SH-SY5Y (cell line): Measurements from ENCODE around the gene LRP1.

Experiments
- GATA2 ChIP-seq: IDR thresholded peaks from 2 replicates; pipeline ENCODE4 v1.6.1; 2011; ENCODE audit warnings: mild to moderate bottlenecking, low read depth, low read length
- GATA3 ChIP-seq: IDR thresholded peaks from 2 replicates; pipeline ENCODE4 v1.6.1; 2011; ENCODE audit warnings: low read depth, mild to moderate bottlenecking, low read length, moderate library complexity

LRP1 gene

DNA sequence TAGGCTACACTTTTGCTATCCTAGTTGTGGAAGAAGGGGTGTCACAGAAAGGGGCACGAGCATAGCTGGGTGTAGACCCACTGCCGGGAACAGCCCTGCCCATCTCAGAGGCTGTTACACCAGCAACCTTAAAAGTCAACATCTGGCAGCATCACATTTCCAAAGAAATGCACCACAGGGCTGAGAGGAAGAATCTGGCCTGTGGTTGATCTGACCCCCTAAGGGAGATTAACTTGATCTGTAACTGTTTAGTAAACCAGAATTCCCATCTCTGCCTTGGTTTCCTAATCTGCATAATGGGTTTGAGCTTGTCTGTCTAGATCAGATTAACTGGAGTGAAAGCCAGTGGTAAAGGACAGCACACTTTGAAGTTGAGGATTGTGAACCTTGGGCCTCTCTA lies 17.8 kb downstream of the LRP1 start:
- TF ChIP-seq GATA2: no peak

DNA sequence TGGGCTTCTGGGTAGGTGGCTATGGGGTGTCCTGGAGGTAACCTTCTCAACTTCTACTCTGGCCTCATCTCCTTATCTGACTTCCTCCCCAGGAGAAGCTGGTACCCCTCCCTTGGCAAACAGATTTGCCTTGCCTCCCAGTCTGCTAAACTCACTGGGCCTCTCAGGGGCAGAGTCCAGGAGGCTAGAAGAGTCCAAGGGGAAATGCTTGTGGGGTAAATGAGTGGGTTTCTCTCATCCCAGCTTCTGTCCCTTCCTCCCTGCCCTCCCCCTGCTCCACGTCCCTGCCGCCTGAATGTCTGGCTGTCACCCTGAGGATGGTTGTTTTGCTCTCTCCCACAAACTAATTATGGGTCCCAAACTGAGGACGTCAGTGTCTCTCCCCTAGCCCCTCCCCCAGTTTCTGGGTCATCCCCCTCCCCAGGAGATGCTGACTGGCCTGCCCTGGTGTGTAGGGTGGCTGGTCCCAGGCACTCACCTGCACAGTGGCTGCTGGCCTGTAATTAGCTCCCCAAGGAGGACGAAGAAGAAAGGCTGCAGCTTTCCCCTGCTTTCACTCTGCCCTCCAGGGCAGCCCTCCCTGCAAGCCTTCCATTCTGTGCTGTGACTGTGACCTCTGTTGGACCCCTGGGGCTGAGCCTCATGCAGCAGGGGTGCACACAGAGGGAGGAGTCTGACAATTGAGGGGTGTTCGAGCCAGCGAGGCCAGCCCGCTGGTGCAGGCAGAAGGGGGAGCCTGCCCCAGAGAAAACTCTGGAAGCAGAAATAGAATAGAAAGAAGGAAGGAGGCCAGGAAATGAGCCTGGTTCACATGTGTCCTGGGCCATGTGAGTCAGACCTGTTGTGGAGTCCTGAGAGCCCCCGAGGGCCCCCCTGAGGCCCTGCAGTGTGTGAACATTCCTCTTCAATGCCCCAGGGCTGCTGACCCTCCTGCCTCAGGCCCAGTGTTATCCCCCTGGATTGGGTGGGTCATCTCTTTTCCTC lies 19.0 kb downstream of the LRP1 start, which contains the start of gene LRP1-AS:
Gene LRP1-AS (minus strand): TSS at position 659 of the 984 bp plus-strand sequence.
- TF ChIP-seq GATA3: no peak
- TF ChIP-seq GATA2: no peak

DNA sequence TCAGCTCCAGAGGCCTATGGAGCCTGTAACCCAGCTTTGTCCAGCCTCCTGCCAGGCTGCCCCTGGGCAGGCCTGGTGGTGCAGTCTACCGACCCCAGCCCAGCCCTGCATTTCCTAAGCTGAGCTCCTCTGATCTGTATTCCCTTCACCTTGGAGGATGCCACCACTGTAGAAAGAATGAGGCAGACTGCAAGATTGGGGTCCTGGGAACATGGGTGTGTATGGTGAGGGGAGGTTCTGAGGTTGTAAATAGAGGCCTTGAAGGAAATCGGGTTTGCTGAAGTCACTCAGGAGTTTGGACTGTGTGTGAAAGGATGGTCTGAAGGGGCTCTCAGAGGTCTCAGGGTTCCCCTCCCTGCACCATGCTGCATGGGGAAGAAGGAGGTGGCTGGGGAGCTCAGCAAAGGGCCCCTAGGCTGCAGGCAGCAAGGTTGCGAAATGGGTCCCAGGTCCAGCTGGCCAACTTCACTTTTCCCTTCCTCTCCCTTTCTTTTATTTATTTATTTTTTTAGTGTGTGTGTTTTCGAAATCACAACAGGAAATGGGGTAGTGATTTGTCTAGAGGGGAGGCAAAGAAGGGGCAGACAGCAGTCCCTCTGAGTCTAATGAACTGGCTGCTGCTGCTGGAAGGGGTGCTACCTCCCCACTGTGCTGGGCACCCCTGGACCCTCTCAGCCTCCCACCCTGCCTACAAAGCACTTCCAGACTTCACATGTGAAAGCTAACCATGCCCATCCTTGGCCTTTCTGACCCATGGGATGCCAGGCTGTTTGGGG lies 20.4 kb downstream of the LRP1 start:
- no peak for TF ChIP-seq GATA3
- TF ChIP-seq GATA2: no peak

DNA sequence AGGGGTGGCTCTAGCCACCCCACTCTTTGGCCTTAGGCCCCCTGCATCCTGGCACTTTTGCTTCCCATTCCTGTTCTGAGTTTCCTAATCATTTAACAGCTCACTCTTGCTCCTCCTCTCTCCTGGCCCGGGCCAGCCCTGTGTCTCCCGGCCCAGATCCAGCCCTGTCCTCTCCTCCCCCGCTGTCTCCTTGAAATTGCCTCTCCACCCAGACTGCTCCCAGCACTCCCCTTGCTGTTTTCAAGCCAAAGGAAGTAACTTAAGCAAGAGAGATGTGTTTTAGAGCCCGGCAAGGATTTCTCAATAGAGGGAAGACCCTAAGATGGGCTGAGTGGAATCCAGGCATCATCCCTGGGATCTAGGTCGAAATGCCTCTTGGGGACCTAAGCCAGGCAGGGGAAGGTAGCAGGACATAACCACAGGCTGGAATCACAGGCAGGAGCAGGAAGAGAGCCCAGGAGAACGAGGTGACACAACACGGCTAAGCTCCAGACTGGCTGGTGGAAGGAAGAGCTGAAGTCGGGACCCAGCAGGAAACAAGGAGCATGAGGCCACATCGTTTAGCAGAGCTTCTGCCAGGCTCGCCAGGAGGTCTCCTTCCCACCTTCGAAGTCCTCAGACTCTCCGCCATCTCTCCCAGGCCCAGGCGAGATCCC lies 21.1 kb downstream of the LRP1 start:
- TF ChIP-seq GATA3 (no peak), GATA2 (no peak)

DNA sequence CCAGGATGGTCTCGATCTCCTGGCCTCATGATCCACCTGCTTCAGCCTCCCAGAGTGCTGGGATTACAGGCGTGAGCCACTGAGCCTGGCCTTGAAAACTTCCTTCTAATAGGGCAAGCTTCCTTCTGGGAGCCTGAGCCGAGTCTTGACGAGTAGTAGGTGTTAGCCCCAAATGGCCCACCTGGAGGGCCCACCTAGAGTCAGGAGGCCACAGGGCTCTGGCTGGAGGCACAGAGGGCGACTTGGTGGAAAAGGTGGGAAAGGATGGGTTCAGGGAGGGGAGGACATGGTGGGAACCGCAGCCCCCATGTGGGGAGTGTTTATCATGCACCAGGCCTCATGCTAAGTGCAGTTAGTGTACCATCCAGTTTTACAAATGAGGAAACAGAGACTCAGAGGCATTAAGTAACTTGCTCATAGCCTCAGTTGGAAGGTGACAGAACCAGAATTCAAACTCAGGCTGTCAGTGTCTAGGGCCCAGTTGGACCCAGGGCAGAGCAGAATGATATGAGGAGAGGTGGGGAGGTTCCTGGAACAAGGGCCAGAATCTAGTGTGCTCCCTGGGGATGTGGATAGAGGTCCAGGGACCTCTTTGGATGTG lies 22.2 kb downstream of the LRP1 start:
- TF ChIP-seq GATA2: no peak
- TF ChIP-seq GATA3: no peak

DNA sequence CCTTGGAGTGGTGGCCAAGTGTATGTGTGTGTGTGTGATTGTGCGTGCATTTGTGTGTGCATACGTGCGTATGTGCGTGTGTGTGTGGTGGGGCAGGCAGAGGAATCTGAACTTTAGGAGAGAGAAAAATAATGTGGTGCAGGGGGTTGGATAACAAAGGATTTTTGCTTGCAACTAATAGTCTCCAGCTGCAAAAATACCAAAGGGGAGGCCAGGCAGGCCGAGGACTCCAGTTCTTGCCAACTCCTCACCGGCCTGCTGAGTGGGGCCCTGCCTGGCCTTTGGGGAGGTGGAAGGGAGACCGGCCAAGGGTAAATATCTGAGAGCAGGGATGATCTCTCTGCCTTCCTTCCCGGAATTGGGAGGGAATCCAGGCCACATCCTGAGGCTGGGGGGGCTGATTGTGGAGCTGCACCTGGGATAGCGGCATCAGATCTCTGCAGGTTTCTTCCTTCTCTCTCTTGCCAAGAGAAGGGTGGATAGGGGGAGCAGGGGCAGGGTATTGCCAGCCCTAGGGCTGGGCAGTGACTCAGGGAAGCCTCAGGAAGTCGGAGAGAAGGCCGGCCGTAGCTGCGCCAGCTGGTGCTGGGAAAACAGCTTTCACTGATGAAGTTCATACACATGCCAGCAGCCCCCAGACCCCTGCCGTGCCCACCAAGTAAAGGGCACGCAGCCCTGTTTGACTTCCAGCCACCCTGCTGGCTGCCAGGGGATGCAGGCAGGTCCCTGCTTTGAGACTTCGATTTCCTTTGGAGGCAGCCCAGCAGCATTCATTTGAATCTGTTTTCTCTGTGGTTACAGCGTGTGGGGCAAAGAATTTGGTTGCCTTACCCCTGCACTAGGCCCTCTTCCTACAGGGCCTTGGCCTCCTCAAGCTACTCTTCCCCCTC lies 23.7 kb downstream of the LRP1 start:
- TF ChIP-seq GATA2 (no peak), GATA3 (no peak)

DNA sequence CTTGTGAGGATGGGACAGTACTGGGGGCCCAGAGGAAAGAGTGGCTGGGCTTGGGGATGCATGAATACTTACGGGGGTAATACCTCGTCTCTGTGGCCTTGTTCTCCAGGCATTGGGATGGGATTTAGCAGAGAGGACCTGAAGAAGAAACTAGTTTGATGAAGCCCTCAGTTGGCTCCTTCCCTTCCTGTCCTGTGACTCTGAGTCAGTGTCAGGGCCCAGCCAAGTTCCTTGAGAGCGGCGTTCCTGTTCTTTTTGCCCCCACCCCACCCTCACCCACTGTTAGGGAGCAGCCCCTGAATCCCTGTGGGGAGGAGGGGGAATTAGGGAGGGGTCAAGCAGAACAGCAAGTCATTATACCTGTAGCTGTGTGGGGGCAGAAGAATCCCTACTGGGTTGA lies 24.4 kb downstream of the LRP1 start:
- no peak for TF ChIP-seq GATA3
- TF ChIP-seq GATA2: no peak

DNA sequence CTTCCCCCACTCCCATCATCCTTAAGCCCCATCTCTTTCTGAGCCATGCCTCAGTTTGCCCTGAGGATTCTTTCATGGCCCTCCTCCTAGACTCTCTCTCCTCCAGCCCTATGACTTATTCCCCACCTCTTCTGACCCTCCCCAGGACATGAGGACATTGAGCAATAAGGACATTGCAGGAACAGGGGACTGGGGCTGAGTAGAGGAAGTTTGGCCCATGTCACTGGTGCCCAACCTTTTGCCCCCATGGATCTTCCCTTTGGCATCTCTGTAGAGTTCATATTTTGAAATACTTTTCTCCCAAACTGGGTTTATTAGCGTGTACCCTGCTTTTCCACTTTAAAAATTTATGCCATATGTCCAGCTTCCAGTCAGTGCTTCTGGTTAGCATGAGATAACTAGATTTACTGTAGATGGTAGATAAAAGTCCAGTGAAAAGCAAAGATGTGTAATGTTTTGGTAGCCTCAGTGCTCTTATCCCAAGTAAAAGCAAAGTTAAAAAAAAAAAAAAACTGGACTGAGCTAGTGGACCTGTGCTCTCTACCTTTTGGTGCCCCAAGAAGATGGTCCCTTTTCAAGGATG lies 25.2 kb downstream of the LRP1 start:
- TF ChIP-seq GATA3 (peak; percentile 84; the same call in 1 of the 2 replicates), GATA2 (peak; percentile 73)

DNA sequence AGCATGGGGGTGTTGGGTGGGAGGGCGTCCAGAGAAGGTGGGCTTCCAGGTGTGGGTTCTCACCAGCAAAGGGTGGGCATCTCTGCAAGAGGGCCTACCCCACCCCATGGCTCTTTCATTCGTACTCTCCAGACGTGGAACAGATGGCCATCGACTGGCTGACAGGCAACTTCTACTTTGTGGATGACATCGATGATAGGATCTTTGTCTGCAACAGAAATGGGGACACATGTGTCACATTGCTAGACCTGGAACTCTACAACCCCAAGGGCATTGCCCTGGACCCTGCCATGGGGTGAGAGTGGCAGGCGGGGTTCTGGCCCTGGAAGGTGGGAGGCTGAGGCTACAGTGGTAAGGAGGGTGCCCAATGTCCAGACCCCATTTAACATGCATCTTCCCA lies 25.8 kb downstream of the LRP1 start:
- TF ChIP-seq GATA2 (peak; percentile 90), GATA3 (0 out of 2 replicates have a peak, but pooled peaks have one; percentile 26)

DNA sequence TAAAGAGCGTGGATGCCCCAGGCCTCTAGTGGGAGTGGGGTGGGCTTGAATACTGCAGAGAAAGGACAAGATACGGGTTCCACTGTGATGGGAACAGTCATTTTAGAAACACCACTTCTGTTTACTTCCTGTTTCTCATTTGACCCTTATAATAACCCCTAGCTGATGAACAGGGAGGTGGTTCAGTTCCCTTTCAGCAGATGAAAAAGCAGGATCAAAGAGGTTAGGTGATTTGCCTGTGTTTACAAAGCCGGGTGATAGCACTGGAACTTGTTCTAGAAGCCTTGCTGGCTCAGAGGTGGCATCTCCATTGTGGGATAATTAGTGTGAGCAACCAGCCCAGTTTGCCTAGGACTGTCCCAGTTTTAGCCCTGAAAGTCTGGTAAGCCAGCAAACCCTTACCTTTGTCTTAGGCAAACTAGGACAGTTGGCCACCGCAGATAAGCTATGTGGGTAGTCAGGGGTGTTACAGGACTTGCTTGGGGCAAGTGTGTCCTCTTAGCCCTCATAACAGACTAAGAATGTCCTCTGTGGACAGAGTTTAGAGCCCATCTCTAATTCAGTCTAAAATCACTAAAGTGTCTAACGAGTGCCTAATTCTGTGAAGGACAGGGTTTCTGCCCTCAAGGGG lies 26.6 kb downstream of the LRP1 start:
- TF ChIP-seq GATA3: no peak
- no peak for TF ChIP-seq GATA2

DNA sequence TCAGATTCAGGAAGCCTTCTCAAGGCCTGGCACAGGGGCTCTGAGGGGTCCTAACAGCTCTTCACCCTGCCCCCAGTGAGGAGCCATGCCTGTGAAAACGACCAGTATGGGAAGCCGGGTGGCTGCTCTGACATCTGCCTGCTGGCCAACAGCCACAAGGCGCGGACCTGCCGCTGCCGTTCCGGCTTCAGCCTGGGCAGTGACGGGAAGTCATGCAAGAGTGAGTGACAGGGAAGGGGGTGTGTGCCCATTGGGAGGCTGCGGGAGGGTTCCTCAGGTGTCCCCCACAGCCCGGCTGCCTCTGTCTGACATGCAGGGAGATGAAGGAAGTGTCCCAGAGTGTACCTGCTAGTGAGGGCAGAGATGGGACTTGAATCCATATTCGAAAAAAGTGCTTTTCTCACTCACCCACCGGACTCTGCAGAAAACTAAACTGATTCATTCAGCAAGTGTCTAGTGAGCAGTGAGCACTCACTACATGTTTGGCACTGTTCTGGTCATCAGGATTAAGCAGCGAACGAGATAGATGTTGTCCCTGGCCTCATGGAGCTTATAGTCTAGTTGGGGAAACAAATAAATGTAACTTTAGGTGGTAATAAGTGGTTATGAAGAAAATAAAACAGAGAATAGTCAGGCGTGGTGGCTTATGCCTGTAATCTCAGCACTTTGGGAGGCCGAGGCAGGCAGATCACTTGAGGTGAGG lies 28.6 kb downstream of the LRP1 start:
- TF ChIP-seq GATA2: no peak
- no peak for TF ChIP-seq GATA3
